HEK293T (cell line): ENCODE measurements around the gene DGLUCY.
"Not testable (repeated sequence)": the region's sequence is repeated elsewhere in the genome, so short reads cannot be mapped to it uniquely, and the experiment has no call there.

Source experiments
- CTCF ChIA-PET: fragments of 350-600 bp; formaldehyde crosslinking; extraction: SDS; loops from one replicate; lab custom pipeline; 2021; ENCODE audit warnings: antibody characterized with exemption, inconsistent platforms; lab: Yijun Ruan, JAX
- POLR2A ChIA-PET: fragments of 350-600 bp; formaldehyde crosslinking; extraction: SDS; loops from one replicate; lab custom pipeline; 2020; ENCODE audit warnings: antibody characterized with exemption, inconsistent platforms; lab: Yijun Ruan, JAX
- DNase-seq: peaks from one replicate; pipeline ENCODE4 v3.0.0; 2012; ENCODE audit warnings: mixed read lengths; ENCODE audit errors: extremely low spot score
- ARNT ChIP-seq: fragments of 450-650 bp; IDR thresholded peaks from 2 replicates; pipeline ENCODE4 v1.6.1; 2017; ENCODE audit warnings: mild to moderate bottlenecking
- BHLHE40 ChIP-seq: fragments of 450-650 bp; IDR thresholded peaks from 2 replicates; pipeline ENCODE4 v1.6.1; 2016; ENCODE audit warnings: mild to moderate bottlenecking, moderate library complexity, borderline replicate concordance
- CTBP1 ChIP-seq: fragments of 450-650 bp; IDR thresholded peaks from 2 replicates; pipeline ENCODE4 v1.6.1; 2016; ENCODE audit warnings: borderline replicate concordance
- ELF4 ChIP-seq: fragments of 450-650 bp; IDR thresholded peaks from 2 replicates; pipeline ENCODE4 v1.6.1; 2017; ENCODE audit warnings: antibody characterized with exemption
- FOXA1 ChIP-seq: fragments of 450-650 bp; IDR thresholded peaks from 2 replicates; pipeline ENCODE4 v1.6.1; 2016; ENCODE audit warnings: mild to moderate bottlenecking
- FOXK2 ChIP-seq: fragments of 450-650 bp; IDR thresholded peaks from 2 replicates; pipeline ENCODE4 v1.6.1; 2016; ENCODE audit warnings: mild to moderate bottlenecking
- FOXM1 ChIP-seq: fragments of 450-650 bp; IDR thresholded peaks from 2 replicates; pipeline ENCODE4 v1.6.1; 2017; ENCODE audit warnings: mild to moderate bottlenecking, borderline replicate concordance
- HDGF ChIP-seq: fragments of 450-650 bp; IDR thresholded peaks from 2 replicates; pipeline ENCODE4 v1.6.1; 2017; ENCODE audit warnings: antibody characterized with exemption, borderline replicate concordance
- L3MBTL2 ChIP-seq: fragments of 450-650 bp; conservative IDR thresholded peaks from 2 replicates; pipeline ENCODE4 v1.6.1; 2016; ENCODE audit warnings: mild to moderate bottlenecking
- LEF1 ChIP-seq: fragments of 450-650 bp; IDR thresholded peaks from 2 replicates; pipeline ENCODE4 v1.6.1; 2017; ENCODE audit warnings: mild to moderate bottlenecking, borderline replicate concordance
- NFRKB ChIP-seq: fragments of 450-650 bp; IDR thresholded peaks from 2 replicates; pipeline ENCODE4 v1.6.1; 2016; ENCODE audit warnings: mild to moderate bottlenecking, moderate library complexity
- PKNOX1 ChIP-seq: fragments of 450-650 bp; IDR thresholded peaks from 2 replicates; pipeline ENCODE4 v1.6.1; 2016
- SP1 ChIP-seq: fragments of 450-650 bp; IDR thresholded peaks from 2 replicates; pipeline ENCODE4 v1.6.1; 2017
- SUZ12 ChIP-seq: fragments of 450-650 bp; IDR thresholded peaks from 2 replicates; pipeline ENCODE4 v1.6.1; 2016; ENCODE audit warnings: mild to moderate bottlenecking
- TARDBP ChIP-seq: fragments of 450-650 bp; IDR thresholded peaks from 2 replicates; pipeline ENCODE4 v1.6.1; 2016
- ZNF384 ChIP-seq: fragments of 450-650 bp; IDR thresholded peaks from 2 replicates; pipeline ENCODE4 v1.6.1; 2016

The DGLUCY gene

GRCh38 chr14:91223028-91223783 lies 109.3 kb downstream of the DGLUCY start:
- no peak for DNase-seq
- TF ChIP-seq FOXM1, result no peak
- ChIA-PET POLR2A (no interaction called here), CTCF (no interaction called here)

- TF ChIP-seq L3MBTL2, result no peak
- TF ChIP-seq LEF1, result no peak
- no peak for TF ChIP-seq ELF4
- no peak for TF ChIP-seq ZNF384
- ChIA-PET POLR2A (no interaction called here), CTCF (no interaction called here)
- DNase-seq, result no peak
Observed at GRCh38 chr14:91225025-91225424, 111.2 kb downstream of the DGLUCY start.

GRCh38 chr14:91226360-91226759 lies 112.5 kb downstream of the DGLUCY start:
- CTCF ChIA-PET, DNase-seq, POLR2A ChIA-PET: not testable (repeated sequence)

GRCh38 chr14:91227183-91227628 lies 113.3 kb downstream of the DGLUCY start:
- no peak for DNase-seq
- ChIA-PET CTCF (no interaction called here), POLR2A (no interaction called here)
- TF ChIP-seq HDGF (no peak), FOXK2 (no peak), L3MBTL2 (no peak), FOXM1 (no peak), BHLHE40 (no peak), CTBP1 (no peak), SUZ12 (no peak), FOXA1 (no peak), PKNOX1 (no peak), ARNT (no peak), ZNF384 (no peak)

GRCh38 chr14:91228112-91229004 lies 114.5 kb downstream of the DGLUCY start:
- TF ChIP-seq ZNF384 (no peak), NFRKB (no peak), HDGF (no peak), ELF4 (no peak), FOXM1 (no peak), BHLHE40 (no peak), TARDBP (no peak), SUZ12 (no peak), PKNOX1 (no peak), L3MBTL2 (no peak)
- POLR2A ChIA-PET, result no interaction called here
- no peak for DNase-seq
- CTCF ChIA-PET, result no interaction called here

- ChIA-PET CTCF (no interaction called here), POLR2A (no interaction called here)
- no peak for DNase-seq
- TF ChIP-seq HDGF, result no peak
- TF ChIP-seq L3MBTL2, result no peak
- TF ChIP-seq SP1, result no peak
Observed at GRCh38 chr14:91229005-91229382, 115.1 kb downstream of the DGLUCY start.

GRCh38 chr14:91229743-91230200 lies 115.9 kb downstream of the DGLUCY start:
- TF ChIP-seq L3MBTL2 (no peak), TARDBP (no peak), ELF4 (no peak), SP1 (no peak), ZNF384 (no peak), BHLHE40 (no peak), HDGF (no peak), LEF1 (no peak), FOXM1 (no peak), ARNT (no peak), CTBP1 (no peak), SUZ12 (no peak), NFRKB (no peak), PKNOX1 (no peak), FOXK2 (no peak), FOXA1 (no peak)
- ChIA-PET CTCF (no interaction called here), POLR2A (no interaction called here)
- no peak for DNase-seq
